ENCODE data around the gene MUC4.
"Not testable (repeated sequence)": the region's sequence is repeated elsewhere in the genome, so short reads cannot be mapped to it uniquely, and the experiment has no call there.

Gene MUC4

DNA sequence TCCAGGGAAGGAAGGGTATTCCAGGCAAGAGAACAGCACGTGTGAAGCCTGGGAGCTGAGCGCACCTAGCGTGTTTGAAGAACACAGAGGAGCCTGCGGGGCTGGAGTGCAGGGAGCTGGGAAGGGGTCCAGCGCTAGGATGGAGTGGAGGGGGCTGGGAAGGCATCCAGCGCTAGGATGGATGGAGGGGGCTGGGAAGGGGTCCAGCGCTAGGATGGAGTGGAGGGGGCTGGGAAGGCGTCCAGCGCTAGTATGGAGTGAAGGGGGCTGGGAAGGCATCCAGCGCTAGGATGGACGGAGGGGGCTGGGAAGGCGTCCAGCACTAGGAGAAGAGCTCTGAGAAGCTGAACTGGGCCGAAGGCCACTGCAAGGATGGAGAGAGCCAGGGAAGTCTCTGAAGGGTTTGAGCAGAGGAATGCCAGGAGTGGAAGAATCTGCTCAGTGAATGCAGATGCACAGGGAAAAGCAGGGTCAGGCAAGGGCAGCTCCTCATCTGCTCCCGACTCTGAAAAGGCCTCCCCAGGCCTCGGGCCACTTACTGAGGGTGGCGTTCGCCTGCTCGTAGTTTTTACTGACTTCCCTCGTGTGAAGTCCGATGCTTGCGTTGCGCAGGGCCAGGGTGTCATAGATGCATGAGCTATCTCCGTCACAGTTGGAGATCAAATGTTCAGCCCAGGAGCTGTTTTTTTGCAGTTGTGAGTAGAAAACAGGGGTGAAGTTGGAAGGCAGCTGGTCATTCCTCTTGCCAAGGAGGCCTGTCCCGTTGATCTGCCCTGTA, 51.2 kb downstream of the MUC4 start:
- no peak for DNase-seq

DNA sequence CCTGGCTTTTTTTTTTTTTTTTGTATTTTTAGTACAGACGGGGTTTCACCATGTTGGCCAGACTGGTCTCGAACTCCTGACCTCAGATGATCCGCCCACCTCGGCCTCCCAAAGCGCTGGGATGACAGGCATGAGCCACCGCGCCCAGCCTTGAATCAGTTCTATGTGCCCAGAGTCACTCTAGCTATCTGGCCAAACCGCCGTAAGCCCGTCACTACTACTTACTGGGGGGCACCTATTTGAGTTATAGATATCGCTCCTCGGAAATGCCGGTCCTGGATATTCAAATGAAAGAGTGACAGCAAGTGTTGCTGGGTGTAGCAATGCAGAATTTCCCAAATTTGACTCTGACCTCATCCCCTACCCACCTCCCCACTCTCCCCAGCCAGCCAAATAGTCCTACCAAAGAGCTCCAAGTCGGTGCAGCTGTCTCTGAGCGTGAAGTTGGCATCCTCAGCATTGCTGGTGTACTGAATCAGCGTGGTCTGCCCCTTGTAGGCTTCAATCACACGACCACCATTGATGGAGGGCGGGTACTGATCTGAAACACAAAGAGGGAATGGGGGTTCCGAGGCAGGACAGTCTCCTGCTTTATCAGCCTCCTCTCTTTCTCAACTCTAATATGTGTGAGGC, 52.9 kb downstream of the MUC4 start:
- DNase-seq, result no peak

DNA sequence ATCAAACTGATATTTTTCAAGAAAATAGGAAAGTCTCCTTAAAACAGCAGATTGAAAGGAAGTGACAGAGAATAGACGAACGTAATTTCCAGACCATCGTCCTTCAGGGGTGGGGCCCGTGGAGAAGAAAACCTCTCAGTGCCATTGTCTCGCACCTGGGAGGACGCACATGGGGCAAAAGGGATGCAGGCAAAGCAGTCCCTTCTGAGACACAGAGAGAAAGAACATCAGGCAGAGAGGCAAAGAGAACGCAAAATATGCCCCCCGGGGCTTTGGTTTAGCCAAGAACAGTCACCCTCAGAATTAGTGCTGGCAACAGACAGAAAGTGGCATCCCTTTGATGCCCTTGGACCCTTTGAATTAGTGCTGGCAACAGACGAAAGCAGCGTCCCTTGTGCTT, 53.9 kb downstream of the MUC4 start:
- no peak for DNase-seq

DNA sequence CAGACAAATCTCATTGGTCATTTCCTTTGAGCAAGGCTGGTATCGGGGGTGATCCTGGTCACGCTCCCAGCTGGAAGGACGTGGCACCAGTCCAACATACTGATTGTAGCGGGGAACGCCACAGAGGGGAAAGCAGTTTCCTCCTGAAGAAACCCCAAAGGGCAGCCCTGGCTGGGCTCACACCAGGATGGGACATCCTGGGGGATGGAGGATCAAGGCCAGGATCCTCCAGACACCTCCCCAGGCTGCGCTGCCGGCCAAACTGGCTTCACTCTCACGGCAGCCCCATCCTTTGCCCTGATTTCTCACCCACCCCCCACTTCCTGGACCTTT, 54.3 kb downstream of the MUC4 start:
- no peak for DNase-seq

DNA sequence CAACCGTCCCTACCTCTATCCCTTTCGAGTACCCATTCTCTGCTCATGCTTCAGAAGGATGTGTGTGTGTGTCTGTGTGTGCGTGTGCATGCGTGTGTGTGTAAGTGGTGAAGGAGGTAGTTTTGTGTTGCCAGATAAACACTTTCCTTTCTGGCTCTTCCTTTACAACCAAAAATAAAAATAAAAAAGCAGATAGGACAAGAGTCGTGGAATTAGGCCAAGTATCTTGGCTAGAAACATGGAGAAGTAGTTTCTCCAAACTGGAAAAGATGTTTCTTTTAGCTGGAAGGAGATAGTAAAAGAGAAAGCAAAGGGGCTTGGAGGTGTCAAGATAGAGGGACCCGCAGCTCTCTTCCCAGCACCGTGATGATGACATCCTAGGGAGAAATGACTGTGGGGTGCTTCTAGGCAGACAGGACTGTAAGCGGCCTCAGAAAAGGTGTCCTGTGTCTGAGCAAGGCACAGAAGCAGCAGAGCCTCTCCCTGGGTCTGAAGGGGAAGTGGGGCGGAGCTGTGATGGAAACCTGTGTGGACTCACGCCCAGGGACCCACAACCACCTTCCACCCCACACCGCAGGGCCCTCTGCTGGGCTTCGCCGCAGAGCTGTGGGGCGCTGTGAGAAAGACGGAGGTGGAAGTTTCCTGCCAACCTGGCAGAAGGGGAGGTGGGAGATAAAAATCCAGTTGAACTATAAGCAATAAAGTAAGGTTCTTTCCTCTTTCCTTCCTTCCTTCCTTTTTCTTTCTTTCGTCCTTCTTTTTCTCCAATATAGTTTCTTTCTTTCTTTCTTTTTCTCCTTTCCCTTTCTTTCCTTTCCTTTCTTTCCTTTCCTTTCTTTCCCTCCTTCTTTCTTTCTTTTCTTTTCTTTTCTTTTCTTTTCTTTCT, 55.7 kb downstream of the MUC4 start:
- peak; percentile 67 for DNase-seq

DNA sequence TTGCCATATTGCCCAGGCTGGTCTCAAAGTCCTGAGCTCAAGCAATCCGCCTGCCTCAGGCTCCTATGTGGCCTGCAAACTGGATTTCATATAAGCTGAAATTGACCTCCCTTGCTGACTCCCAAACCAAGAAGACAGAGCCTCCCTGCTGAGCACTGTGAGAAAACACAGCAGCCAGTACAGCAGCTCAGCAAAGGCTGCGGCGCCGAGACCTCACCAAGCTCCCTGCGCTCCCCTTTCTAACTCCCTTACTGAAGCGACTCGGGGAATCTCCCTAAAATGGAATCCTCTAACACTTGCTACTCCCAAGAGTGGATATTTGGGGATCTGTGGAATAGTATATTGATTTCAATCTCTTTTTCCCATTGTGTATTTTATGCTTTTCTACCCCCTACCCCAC, 56.3 kb downstream of the MUC4 start:
- no peak for DNase-seq

DNA sequence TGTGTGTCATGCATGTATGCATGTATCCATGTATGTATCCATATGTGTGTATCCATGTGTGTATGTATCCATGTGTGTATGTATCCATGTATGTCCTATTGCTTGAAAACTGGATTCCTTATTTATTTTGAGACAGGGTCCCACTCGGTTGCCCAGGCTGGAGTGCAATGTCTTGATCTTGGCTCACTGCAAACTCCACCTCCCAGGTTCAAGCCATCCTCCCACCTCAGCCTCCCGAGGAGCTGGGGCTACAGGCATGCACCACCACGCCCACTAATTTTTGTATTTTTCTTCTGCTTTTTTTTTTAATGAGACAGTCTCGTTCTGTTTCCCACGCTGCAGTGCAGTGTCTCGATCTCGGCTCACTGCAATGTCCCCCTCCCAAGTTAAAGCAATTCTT, 56.8 kb downstream of the MUC4 start:
- DNase-seq, result no peak

DNA sequence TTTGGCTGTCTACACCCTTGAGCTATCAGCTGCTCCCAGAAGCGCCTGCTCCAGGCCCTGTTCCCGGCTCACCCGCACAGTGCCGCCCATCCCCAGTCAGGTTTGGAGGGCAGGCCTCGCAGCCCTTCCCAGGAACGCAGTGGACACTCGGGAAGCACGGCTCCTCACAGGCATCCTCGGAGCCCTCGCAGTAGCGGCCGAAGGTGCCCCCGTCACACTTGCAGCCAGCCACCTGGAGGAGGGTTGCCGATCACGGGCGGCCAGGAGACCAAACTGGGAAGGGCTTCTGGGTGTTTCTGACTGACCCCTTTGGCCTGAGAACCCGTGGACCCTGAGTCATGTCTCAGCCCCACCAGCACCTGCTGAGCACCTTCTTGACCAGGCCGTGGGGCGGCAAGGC, 57.6 kb downstream of the MUC4 start:
- no peak for DNase-seq

DNA sequence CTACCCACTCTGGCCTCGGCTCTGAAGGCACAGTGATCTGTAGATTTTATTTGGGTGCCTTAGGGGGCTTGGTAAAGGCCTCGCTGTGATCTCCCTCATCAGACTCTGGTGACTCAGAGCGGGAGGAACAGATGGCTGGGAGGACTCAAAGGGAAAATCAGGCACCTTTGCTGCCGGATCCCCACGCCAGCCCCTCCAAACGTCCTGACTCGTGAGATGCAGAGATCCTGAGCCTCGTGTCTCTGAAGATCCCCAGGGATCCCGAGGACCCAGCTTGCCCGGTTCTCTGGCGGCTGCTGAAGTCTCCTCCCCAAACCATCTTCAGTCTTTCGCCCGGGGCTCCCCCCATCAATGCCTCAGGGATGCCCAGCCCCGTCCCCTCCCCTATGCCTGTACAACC, 58.1 kb downstream of the MUC4 start:
- no peak for DNase-seq

DNA sequence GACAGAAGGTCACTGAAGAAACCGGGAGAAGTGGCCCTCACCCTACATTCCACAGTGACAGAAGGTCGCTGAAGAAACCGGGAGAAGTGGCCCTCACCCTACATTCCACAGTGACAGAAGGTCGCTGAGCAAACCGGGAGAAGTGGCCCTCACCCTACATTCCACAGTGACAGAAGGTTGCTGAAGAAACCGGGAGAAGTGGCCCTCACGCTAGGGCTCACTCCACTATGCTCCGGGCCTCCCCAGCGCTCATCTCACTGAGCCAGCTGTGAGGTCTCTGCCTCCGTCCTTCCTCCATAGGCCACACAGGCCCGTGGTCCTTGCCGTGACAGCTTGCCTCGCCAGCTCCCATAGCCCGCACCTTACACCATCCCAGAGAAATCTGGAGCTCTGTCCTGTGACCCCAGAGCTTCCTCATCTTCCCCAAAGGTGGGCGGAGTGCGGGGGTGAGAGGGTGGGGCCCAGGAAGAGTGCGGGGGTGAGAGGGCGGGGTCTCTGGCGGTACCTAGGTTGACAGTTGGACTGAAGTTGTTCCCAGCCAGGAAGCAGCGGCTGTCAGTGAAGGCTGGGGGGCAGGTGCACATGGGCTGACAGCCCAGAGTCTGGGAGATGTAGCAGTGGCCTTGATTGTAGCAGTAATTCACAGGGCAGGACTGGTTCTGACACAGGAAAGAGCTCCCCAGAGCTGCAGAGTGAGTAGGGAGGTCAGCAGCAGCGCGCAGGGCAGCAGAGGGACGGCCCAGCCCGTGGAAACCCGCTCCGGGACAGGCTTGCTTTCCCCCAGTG, 59.0 kb downstream of the MUC4 start:
- no peak for DNase-seq

DNA sequence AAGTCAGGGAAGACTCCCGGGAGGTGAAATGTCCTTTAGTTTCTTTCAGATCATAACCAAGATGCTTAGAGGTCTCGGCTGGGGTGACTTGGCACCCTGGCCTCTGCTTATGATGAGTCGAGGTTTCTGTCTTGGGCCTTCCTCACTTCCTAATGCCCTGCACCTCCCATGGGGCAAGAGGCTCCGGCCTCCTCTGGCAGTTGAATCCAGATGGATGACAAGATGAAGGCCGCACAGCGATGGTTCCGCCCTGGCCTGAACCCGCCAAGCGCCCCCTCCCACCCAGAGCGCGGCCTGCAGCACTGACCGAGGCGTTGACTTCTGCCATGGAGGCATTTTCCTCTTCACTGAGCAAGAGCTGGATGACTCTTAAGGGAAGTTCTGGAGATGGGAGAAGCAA, 59.7 kb downstream of the MUC4 start:
- no peak for DNase-seq

DNA sequence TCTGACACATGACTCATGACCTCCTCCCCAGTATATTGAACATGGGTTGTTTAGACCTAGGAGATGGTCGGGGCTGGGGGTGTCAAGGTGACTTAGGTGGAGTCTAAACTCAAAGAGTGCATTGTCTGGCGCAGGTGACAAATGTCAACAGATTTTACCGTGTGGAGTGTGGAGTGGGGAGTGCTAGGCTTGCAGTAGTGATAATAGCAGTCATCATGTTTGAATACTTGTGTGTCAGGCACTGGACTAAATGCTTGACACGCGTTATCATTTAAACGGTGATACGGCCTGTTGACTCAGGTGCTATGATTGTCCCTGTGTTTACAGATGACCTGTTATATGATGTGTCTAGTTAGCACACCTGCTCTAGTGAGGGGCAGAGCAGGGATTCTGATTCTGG, 60.2 kb downstream of the MUC4 start:
- no peak for DNase-seq

DNA sequence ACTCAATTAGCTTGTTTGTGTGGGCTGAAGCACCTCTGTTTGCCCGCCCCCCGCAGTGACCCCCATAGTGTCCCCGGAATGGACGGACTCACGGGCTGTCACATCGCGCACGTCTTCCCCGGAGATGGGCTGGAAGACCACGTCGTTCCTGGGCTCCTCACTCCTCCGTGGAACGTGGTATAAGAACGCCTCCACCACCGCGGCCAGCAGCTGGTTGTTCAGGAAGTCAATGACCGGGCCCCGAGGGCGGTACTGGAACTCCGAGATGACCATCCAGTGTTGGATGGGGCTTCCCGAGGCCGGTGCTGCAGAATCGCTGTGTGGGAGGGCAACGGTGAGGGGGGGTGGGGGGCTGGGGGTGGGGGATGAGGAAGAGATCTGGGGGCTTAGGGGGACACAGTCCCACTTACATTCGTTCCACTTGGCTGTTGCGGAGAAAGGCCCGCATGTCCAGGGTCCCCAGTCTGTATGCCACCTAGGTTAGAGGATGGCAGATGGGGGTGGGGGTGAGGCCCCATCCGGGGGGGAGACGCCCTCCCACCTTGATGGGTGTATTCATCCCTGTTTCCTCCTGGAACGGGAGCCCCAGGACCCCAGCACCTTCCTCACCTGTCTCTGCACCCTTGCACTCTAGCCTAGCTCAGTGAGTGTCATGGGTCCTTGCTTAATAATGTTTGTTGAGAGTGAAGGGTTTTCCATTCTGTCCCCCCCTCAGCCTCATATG, 60.8 kb downstream of the MUC4 start:
- no peak for DNase-seq

DNA sequence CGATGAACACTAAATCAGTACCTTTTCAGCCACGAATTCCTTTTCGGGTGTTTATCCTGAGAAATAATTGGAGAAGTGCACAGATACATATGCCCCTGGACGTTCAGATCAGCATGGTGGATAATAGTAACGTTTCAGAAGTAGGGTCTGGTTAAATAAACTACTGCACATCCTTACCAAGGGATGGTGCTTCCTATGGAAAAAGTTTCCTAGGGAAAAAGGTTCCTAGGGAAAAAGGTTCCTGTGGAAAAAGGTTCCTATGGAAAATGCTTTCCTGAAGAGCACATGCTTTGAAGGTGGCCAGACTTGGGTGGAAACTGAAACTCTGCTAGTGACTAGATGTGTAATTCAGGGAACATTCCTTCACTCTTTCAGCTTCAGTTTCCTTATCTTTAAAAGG, 62.6 kb downstream of the MUC4 start:
- DNase-seq, result not testable (repeated sequence)

DNA sequence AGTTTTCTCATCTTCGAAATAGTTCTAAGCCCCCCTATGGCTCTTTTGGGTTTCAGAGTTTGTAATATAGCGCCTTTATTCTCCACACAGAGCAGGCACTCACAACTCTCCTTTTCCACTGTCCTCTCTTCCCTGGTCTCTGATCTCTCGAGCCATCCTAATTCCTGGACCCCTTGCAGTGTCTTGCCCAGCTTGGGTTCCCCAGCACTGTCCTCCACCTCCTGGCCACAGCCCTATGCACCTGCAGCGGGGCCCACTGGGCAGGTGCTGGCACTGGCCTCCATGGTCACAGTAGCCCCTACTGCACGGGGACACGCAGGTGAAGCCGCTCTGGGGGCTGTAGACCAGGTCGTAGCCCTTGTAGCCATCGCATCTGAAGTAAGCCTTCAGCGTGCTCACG, 63.1 kb downstream of the MUC4 start:
- DNase-seq, result no peak

DNA sequence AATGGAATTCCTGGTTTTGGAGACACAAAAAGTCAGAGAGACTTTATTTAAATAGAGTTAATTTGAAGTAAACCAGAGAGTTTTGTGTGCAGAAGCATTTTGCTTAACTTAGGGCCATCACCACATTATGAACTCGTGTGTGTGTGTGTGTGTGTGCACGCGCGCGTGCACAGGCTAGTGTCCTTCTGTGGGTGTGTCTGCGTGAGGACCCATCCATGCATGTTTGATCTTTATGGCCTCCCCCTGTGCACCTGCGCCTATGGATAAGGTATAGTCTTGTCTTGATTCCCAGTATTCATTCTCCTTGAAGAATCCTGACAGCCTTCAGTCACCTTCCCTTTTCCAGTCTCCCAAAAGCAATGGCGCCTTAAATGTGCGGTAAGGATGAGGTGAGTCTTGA, 65.0 kb downstream of the MUC4 start:
- DNase-seq, result no peak

DNA sequence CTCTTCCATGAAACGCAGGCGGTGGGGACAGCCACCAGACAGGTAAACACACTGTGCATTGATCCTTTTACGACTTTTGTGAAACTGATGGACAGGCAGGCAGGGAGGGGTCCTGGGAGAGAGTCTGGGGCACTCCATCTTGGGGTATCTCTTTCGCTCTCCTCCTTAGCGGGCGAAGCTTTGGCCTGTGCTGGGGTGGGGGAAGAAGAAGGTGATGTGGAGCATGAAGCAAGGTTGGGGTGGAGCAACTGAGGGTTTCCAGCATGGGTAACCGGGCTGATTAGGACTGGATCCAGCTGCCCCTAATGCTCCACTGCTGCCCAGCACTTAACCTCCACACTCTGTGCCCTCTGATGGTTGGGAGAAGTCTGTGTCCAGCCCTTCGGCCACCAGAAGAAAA, 65.4 kb downstream of the MUC4 start:
- DNase-seq, result no peak

DNA sequence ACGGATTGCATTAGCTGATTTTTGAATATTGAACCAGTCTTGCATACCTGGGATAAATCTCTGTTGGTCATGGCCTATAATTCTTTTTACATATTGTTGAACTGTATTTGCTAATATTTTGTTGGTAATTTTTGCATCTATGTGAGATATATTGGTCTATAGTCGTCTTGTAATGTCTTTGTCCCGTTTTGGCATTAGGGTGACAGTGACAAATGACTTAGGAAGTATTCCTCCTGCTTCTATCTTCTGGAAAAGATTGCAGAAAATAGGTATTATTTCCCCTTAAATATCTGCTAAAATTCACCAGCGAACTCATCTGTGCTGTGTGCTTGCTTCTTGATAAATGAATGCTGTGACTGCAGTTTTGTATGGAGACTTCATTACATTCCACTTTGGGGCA, 67.3 kb downstream of the MUC4 start:
- DNase-seq, result no peak

DNA sequence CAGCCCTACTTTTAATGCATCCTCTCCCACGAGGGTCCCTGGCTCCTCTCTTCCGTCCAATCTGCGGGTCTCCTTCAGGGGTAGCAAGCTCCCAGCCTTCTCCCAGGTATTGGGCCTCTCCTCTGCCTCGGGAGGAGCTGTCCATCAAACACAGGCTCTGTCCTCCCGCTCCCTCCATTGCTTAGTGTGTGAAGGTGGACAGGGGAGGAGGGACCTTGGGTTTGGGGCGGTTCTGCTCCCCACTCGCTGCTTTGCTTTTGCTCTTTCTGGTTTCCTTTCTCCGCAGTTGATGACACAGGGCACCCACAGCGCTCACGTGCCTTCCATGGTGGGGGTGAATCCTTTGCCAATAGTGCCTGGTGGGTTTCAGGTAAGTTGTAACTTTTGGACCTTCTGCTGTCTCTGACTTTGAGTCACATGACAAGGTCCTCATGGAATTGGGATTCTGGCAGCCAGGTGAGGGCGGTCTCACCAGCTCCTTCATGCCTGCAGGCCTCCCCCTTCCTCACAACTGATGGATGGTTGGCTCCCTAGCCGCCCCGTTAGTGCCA, 72.1 kb downstream of the MUC4 start:
- DNase-seq, result no peak

DNA sequence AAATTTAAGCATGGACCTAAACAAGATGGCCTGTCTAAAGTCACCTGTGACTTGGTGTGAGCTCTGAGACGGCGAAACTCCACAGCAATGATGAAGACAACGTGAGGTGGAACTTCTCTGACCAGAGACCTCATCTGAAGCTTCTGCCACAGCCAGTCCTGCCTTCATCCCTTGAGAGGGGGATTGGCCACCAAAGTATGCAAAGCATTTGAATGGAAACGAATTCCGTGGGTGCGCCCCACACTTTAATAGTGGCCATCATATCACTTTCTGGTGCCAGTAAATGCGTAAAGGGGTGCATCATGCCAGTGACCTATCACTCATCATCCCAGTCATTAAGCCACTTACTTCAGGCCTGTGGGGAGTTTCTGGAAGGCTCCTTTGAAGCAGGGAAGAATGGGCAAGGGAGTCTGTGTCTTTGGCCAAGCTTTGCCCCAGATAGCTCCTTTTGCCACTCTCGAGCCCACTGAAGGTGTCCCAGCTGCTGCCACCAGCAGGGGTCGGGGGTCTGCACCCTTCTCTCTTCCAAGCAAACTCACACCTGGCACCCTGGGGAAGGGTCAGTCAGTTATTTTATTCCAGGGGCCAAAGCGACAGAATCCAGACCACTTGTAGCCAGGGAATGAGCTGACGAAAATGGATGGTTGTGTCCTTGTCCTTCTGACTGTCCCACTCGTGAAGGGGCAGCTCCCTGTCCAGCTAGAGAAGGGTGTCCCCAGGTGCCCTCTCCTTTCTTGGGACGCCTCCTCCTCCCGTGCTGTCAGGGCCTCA, 73.3 kb downstream of the MUC4 start:
- DNase-seq, result no peak

DNA sequence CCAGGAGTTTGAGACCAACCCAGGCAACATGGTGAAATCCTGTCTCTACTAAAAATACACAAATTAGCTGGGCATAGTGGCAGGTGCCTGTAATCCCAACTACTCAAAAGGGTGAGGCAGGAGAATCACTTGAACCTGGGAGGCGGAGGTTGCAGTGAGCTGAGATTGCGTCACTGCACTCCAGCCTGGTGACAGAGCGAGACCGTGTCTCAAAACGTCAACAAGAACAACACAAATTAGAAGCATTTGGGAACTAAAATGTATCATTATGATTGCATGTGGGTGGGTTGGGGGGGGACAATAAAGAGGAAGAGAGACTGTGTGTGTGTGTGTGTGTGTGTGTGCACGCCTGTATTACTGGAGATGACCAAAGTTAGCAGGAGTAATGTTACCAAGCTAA, 73.9 kb downstream of the MUC4 start:
- not testable (repeated sequence) for DNase-seq

Data from stimulated activated CD8-positive, alpha-beta memory T cell treated with anti-CD3 and anti-CD28 coated beads, Interleukin-4, amount 100 ng/mL, for 48 hours (primary cell).